Left ventricle myocardium inferior (tissue), 1 donor: Measurements from ENCODE around the gene SLC15A3. TPM values are rescaled to one million over a fixed set of nuclear protein-coding genes. Genes with fewer than 3 reads are reported as not detected.

Experiments
- DNase-seq: peaks from one replicate; pipeline ENCODE4 v3.0.0-alpha.2; 2020
- H3K27ac ChIP-seq: fragments of 200-600 bp; replicated peaks from 2 replicates; pipeline ENCODE4 v1.8.0; 2021
- H3K27me3 ChIP-seq: fragments of 200-600 bp; 2 replicates; pipeline ENCODE4 v1.8.0; 2021; ENCODE audit warnings: low read depth
- H3K36me3 ChIP-seq: fragments of 200-600 bp; 2 replicates; pipeline ENCODE4 v1.8.0; 2021
- H3K4me1 ChIP-seq: fragments of 200-600 bp; 2 replicates; pipeline ENCODE4 v1.8.0; 2021
- H3K4me3 ChIP-seq: fragments of 200-600 bp; 2 replicates; pipeline ENCODE4 v1.8.0; 2021; ENCODE audit warnings: mild to moderate bottlenecking, moderate library complexity
- H3K9me3 ChIP-seq: fragments of 200-600 bp; replicated peaks from 2 replicates; pipeline ENCODE4 v1.8.0; 2021
- CTCF ChIP-seq: fragments of 200-600 bp; IDR thresholded peaks from 2 replicates; pipeline ENCODE4 v1.8.0; 2021; ENCODE audit warnings: antibody characterized with exemption, mild to moderate bottlenecking, borderline replicate concordance
- intact Hi-C: fragments of 100-400 bp; cut with micrococcal nuclease; formaldehyde crosslinking; loops from one replicate; pipeline ENCODE4 v1.11.0; 2022
- total RNA-seq: library from RNA; stranded (reverse); fragmentation: NEBNext Ultra II Directional; extraction: Animal tissue kit (Norgen Biotek cat#: 25700); gene quantifications from one replicate; pipeline ENCODE4 v1.2.1, GENCODE V29; 2021
- donor health status: DM: no; HTN: yes; CAD: no; lungs with severe emphysema.

The SLC15A3 gene
- total RNA-seq, 1 donor from 2014 or later: 15.4 TPM

- DNase-seq: peak; percentile 51
- intact Hi-C loops: no loop called here
- no peak overlapping the region for H3K27ac ChIP-seq
- H3K27me3 ChIP-seq: no peaks in the 10 kb centered on the region
- no peaks in the 10 kb centered on the region for H3K36me3 ChIP-seq
- no peaks in the 10 kb centered on the region for H3K4me1 ChIP-seq
- H3K9me3 ChIP-seq: peaks cover 8% of the 10 kb centered on the region
- peak; percentile 90 for TF ChIP-seq CTCF
- no peak overlapping the region for H3K4me3 ChIP-seq
Observed at GRCh38 chr11:60970369-60970774, 18.4 kb upstream of the SLC15A3 start.

GRCh38 chr11:60968223-60968622 lies 16.2 kb upstream of the SLC15A3 start:
- H3K4me3 ChIP-seq: no peak overlapping the region
- no peak for TF ChIP-seq CTCF
- H3K27me3 ChIP-seq: no peaks in the 10 kb centered on the region
- peaks cover 8% of the 10 kb centered on the region for H3K9me3 ChIP-seq
- H3K36me3 ChIP-seq: no peaks in the 10 kb centered on the region
- intact Hi-C loops: no loop called here
- no peaks in the 10 kb centered on the region for H3K4me1 ChIP-seq
- H3K27ac ChIP-seq: no peak overlapping the region
- no peak for DNase-seq

GRCh38 chr11:60966890-60967289 lies 14.9 kb upstream of the SLC15A3 start:
- no peaks in the 10 kb centered on the region for H3K36me3 ChIP-seq
- H3K4me3 ChIP-seq: no peak overlapping the region
- no peaks in the 10 kb centered on the region for H3K27me3 ChIP-seq
- TF ChIP-seq CTCF: no peak
- H3K9me3 ChIP-seq: peaks cover 8% of the 10 kb centered on the region
- DNase-seq: no peak
- H3K27ac ChIP-seq: no peak overlapping the region
- H3K4me1 ChIP-seq: peaks cover 5% of the 10 kb centered on the region
- intact Hi-C loops: no loop called here

- intact Hi-C loops: no loop called here
- H3K4me3 ChIP-seq: no peak overlapping the region
Observed at GRCh38 chr11:60964801-60965200, 12.8 kb upstream of the SLC15A3 start.

DNA sequence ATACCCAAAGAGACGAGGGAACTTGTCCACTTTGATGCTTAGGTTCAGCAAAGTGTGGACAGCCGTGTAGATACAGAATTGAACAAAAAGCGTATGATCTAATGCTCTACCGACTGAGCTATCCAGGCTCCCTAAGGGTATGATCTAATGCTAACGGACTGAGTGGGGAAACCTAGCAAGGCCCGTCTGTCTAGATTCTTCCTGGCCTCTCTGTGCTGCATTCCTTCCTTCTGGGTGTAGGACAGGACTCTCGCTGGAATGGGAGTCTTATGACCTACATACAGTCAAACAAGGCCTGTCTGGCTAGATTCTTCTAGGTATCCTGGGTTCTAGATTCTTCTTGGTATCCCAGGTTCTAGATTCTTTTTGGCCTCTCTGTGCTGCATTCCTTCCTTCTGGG lies 8.4 kb upstream of the SLC15A3 start:
- no peak for DNase-seq
- intact Hi-C loops: no loop called here

More at GRCh38 chr11:60964801-60965200, 12.8 kb upstream of the SLC15A3 start:
- no peaks in the 10 kb centered on the region for H3K27me3 ChIP-seq
- peaks cover 8% of the 10 kb centered on the region for H3K4me1 ChIP-seq
- TF ChIP-seq CTCF: no peak
- no peak for DNase-seq
- H3K36me3 ChIP-seq: no peaks in the 10 kb centered on the region
- H3K9me3 ChIP-seq: peaks cover 8% of the 10 kb centered on the region
- H3K27ac ChIP-seq: no peak overlapping the region

More for the DNA sequence above, 8.4 kb upstream of the SLC15A3 start:
- H3K9me3 ChIP-seq: no peaks in the 10 kb centered on the region
- H3K4me3 ChIP-seq: no peak overlapping the region
- H3K36me3 ChIP-seq: no peaks in the 10 kb centered on the region
- H3K27me3 ChIP-seq: no peaks in the 10 kb centered on the region
- peaks cover 12% of the 10 kb centered on the region for H3K4me1 ChIP-seq
- no peak for TF ChIP-seq CTCF
- no peak overlapping the region for H3K27ac ChIP-seq
